GM12873 (cell line): ENCODE results near the gene B9D1.

Experiments used
- CTCF ChIP-seq: IDR thresholded peaks from 2 replicates; pipeline ENCODE4 v1.5.1; 2012; ENCODE audit warnings: low read depth, mild to moderate bottlenecking, moderate library complexity, low read length, control low read depth; ENCODE audit not compliant: insufficient read depth; ENCODE audit errors: missing control alignments

B9D1 gene

DNA sequence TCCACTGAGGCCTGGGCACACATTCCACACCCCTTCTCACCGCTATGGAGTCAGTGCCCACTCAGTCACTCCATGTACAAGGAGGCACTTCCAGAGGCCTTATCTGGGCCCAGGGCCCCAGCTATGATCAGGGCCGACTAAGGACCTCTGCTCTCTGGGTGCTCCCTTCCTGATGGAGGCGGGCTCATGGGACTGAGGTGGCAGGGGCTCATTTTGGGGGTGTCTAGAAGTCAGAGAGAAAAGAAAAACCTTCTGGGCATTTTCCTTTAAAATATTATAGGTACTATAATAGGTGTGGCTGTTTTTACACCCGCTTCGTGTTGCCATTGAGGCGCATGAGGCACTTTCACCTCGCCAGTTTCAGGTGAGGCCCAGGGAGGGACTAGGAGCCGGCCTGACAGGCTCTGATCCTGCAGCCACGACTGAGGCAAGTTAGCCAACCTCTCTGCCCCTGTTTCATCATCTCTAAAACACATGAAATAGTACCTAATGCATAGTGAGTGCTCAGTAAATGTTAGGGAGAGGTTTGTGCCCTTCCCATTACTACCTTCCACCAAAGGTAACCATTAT lies 14.4 kb downstream of the B9D1 start:
- no peak for TF ChIP-seq CTCF

GRCh38 chr17:19347323-19348080 lies 15.0 kb downstream of the B9D1 start:
- TF ChIP-seq CTCF, result no peak

DNA sequence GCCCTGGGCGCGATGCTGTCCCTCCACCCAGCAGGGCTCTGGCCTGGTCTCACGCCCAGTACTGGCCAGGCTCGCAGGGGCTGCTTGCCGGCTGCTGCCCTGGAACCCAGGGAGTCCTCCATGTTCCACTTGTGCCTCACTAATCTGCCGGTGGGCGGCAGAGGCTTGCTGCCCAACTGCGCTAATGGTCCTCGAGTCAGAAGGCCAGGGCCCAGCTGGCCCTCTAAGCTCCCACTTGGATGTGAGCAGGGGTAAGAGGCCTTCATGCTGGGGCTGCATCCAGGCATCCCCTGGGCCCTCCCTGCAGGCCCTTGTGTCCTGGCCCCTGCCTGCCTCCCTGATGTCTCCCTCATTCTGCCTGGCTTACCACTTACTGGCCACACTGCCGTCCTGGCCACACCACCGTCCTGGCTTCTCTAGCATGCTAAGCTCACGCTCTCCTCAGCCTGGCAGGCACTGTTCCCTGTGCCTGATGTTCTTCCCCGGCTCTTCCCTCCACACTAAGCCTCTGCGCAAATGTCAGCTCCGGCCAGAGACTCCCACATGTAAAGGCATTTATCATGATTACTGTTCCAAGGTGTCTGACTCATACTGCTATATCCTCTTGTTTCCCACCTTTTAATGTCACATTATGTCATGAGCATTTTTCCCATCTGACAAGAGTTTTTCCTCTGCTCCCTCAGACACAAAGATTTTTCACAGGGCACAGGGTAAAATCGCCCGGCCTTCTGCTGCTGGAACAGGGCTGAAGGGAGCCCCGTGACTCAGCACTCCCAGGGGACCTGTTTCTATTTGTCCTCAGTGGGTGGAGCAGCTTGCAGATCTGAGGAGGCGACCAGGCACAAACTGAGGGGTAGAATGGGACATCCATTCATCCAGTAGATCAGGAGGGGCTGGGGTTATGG lies 15.9 kb downstream of the B9D1 start:
- TF ChIP-seq CTCF, result no peak

DNA sequence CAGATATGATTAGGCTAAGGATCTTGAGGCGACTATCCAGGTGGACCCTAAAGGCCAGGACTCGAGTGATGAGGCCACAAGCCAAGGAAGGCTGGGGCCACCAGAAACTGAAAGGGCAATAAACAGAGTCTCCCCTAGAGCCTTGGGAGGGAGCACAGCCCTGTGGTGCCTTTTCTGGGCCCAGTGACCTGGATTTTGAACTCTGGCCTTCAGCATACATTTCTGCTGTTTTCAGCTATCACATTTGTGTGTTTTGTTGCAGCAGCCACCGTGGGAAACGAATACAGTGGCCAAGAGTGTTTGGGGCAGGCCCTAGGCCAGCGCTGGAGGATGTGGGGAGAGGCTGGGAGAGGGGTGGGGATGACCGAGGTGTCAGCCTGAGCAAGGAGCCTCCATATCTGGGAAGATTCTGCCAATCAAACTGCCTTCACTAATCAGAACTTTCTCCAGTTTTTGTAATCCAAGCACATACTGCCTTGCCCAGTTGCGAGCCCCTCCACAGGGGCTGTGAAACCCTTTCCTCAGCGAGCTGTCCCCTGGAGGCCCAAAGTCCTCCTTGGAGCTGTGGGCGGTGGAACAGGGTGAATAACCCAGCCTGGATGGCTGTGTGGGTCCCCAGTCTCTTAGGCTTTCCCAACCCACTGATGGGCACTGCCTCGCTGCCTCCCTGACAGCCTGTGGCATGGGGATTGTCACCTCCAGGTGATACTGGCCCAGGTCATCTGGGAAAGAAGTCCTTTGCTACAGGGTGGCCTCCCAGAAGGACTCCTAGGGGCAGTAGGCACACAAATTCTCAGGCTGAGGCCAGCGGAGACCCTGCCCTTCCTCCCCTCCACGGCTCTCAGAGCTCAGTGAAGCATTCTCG lies 16.8 kb downstream of the B9D1 start:
- no peak for TF ChIP-seq CTCF

DNA sequence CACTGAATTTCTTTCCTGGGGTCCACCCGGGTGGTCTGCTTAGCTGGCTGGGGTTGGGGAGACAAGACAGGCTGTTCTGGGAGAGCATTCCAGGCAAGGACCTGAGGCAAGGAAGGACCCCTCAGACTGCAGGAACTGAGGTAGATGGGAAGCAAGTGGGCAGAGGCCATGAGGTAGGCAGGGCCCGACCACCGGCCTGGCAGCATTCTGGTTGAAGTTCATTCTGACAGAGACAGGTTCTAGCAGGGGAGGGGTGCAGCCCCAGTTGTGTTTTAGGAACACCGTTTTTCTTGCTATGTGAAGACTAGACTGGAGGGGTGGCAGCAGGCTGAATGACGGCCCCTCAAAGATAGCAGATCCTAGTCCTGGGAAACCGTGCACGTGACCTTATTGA lies 17.5 kb downstream of the B9D1 start:
- TF ChIP-seq CTCF, result no peak

DNA sequence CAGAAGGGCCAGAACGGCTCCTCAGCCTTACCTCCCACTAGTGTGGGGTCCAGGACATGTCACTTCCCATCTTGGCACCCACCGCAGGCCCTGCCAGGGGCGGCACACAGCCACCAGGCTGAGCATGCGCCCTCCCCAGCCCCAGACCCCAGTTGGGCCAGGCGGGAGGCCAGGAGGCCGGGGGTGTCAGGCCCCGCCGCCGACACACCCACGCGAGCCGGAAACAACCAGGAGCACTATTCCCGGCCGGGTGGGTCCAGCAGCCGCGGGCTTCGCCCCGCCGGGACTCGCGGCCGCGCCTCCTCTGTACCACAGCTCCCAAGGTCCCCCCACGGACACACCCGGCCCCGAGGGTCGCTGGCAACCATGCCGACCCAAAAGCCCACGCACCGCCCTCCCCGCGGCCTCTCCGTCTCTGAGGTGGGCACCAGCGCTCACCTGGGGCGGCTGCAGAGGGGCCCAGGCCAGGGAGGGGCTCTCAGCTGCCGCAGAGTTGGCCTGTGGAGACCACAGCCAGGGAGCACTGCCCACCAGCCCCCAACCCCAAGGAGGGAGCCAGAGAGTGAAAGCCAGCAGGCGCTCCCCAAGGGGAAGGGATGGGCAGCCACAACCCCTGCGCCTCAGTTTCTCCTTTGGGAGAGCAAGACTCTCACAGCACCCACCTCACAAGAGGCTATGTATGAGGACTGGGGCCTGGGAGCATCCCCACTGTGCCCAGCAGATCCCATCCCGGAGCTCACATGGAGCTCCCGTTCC lies 18.0 kb downstream of the B9D1 start:
- TF ChIP-seq CTCF, result no peak
